Neural cell (in vitro differentiated cells): ENCODE results near the gene P4HTM. TPM values are rescaled to one million over a fixed set of nuclear protein-coding genes. Genes with fewer than 3 reads are reported as not detected.

Source experiments
- H2AFZ ChIP-seq: fragments of 200-600, 300-800 bp; sonication (generic), shearing (Covaris generic); 2 replicates; pipeline ENCODE4 v1.6.0; 2014; ENCODE audit warnings: low read depth, mild to moderate bottlenecking, antibody characterized with exemption, low read length, moderate library complexity
- H3F3A ChIP-seq: fragments of 200-600 bp; shearing (Covaris generic); 2 replicates; pipeline ENCODE4 v1.6.1; 2016; ENCODE audit warnings: mild to moderate bottlenecking, moderate library complexity, mixed read lengths, antibody characterized with exemption, low read length; ENCODE audit not compliant: insufficient read depth, poor library complexity, severe bottlenecking
- H3K27ac ChIP-seq: fragments of 200-600, 300-800 bp; sonication (generic), shearing (Covaris generic); 2 replicates; pipeline ENCODE4 v1.5.1; 2014; ENCODE audit warnings: mild to moderate bottlenecking, low read length, moderate library complexity
- H3K27me3 ChIP-seq: fragments of 300-800, 200-600 bp; sonication (generic), shearing (Covaris generic); 2 replicates; pipeline ENCODE4 v1.6.0; 2014; ENCODE audit warnings: mild to moderate bottlenecking, low read depth, low read length, moderate library complexity; ENCODE audit not compliant: insufficient read depth
- H3K36me3 ChIP-seq: fragments of 300-800, 200-600 bp; sonication (generic), shearing (Covaris generic); 2 replicates; pipeline ENCODE4 v1.5.1; 2014; ENCODE audit warnings: mild to moderate bottlenecking, antibody characterized with exemption, low read length, moderate library complexity; ENCODE audit not compliant: insufficient read depth
- H3K4me2 ChIP-seq: fragments of 300-800, 200-600 bp; sonication (generic), shearing (Covaris generic); 2 replicates; pipeline ENCODE4 v1.6.0; 2014; ENCODE audit warnings: mild to moderate bottlenecking, low read length
- H3K4me3 ChIP-seq: fragments of 300-800, 200-600 bp; sonication (generic), shearing (Covaris generic); 2 replicates; pipeline ENCODE4 v1.5.1; 2014; ENCODE audit warnings: mild to moderate bottlenecking, low read length, moderate library complexity
- H3K79me2 ChIP-seq: fragments of 200-600 bp; shearing (Covaris generic); replicated peaks from 2 replicates; pipeline ENCODE4 v1.6.0; 2014; ENCODE audit warnings: mild to moderate bottlenecking, low read length, moderate library complexity; ENCODE audit not compliant: insufficient read depth
- H3K9ac ChIP-seq: fragments of 300-800, 200-600 bp; sonication (generic), shearing (Covaris generic); 2 replicates; pipeline ENCODE4 v1.6.1; 2016; ENCODE audit warnings: mild to moderate bottlenecking, low read length, mixed read lengths
- H3K9me2 ChIP-seq: fragments of 200-600 bp; shearing (Covaris generic); 2 replicates; pipeline ENCODE4 v1.6.1; 2016; ENCODE audit warnings: mild to moderate bottlenecking, low read length, mixed read lengths; ENCODE audit not compliant: insufficient read depth
- H3K9me3 ChIP-seq: fragments of 200-600, 300-800 bp; sonication (generic), shearing (Covaris generic); 2 replicates; pipeline ENCODE4 v1.6.1; 2016; ENCODE audit warnings: mild to moderate bottlenecking, mixed run types, low read length, moderate library complexity, mixed read lengths
- H4K20me1 ChIP-seq: fragments of 200-600 bp; shearing (Covaris generic); 2 replicates; pipeline ENCODE4 v1.6.1; 2016; ENCODE audit warnings: mild to moderate bottlenecking, mixed run types; ENCODE audit not compliant: insufficient read depth
- EP300 ChIP-seq: fragments of 450-650 bp; conservative IDR thresholded peaks from 2 replicates; pipeline ENCODE4 v1.6.1; 2014; ENCODE audit warnings: antibody characterized with exemption, mild to moderate bottlenecking, moderate library complexity; ENCODE audit not compliant: poor library complexity, severe bottlenecking
- EZH2 ChIP-seq: fragments of 200-600, 300-800 bp; shearing (Covaris generic), sonication (generic); IDR thresholded peaks from 2 replicates; pipeline ENCODE4 v1.6.1; 2014; ENCODE audit warnings: antibody characterized with exemption, low read length, borderline replicate concordance, mild to moderate bottlenecking; ENCODE audit not compliant: insufficient read depth, poor library complexity, severe bottlenecking
- MXI1 ChIP-seq: fragments of 450-650 bp; conservative IDR thresholded peaks from 2 replicates; pipeline ENCODE4 v1.6.1; 2014; ENCODE audit warnings: antibody characterized with exemption, mild to moderate bottlenecking; ENCODE audit not compliant: poor library complexity, severe bottlenecking
- POLR2AphosphoS5 ChIP-seq: IDR thresholded peaks from 2 replicates; pipeline ENCODE4 v1.6.1; 2012
- RAD21 ChIP-seq: fragments of 450-650 bp; conservative IDR thresholded peaks from 2 replicates; pipeline ENCODE4 v1.6.1; 2014; ENCODE audit warnings: antibody characterized with exemption, mild to moderate bottlenecking, moderate library complexity
- REST ChIP-seq: IDR thresholded peaks from 2 replicates; pipeline ENCODE4 v1.6.1; 2012; ENCODE audit warnings: borderline replicate concordance
- SMC3 ChIP-seq: fragments of 450-650 bp; conservative IDR thresholded peaks from 2 replicates; pipeline ENCODE4 v1.6.1; 2014; ENCODE audit warnings: antibody characterized with exemption, mild to moderate bottlenecking, moderate library complexity; ENCODE audit not compliant: poor library complexity
- TAF1 ChIP-seq: IDR thresholded peaks from 2 replicates; pipeline ENCODE4 v1.6.1; 2012; ENCODE audit warnings: low read depth
- polyA plus RNA-seq: library from polyadenylated mRNA; depleted of rRNA; stranded (reverse); fragments of >200 nt; gene quantifications from 2 replicates; pipeline ENCODE4 v1.2.3, GENCODE V29; 2014
- TF ChIP-seq, protein P1 (sequence below): fragments of 450-650 bp; IDR thresholded peaks from 2 replicates; pipeline ENCODE4 v1.5.1; 2014; ENCODE audit warnings: antibody characterized with exemption, mild to moderate bottlenecking, moderate library complexity; ENCODE audit not compliant: poor library complexity, severe bottlenecking

The P4HTM gene
- polyA plus RNA-seq, 1 donor from 2014 or later, result 97.3 TPM

DNA sequence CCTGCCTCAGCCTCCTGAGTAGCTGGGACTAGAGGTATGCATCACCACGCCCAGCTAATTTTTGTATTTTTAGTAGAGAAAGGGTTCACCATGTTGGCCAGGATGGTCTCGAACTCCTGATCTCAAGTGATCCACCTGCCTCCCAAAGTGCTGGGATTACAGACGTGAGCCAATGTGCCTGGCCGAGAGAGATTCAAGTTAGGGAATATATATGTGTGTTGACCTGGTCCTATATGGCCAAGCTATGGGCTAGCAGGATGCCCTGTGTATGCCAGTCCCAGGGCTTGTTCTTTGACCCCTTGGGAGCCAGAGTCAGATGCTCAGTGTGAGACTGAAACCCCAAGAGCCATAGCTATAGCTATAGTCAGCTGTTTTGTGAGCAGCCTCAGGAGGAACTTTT, 33.7 kb downstream of the P4HTM start:
- no peak for TF ChIP-seq SMC3
- no peak for TF ChIP-seq EP300
- no peak for TF ChIP-seq REST
- no peak for TF ChIP-seq EZH2
- no peak for TF ChIP-seq RAD21
- TF ChIP-seq MXI1, result no peak
- H3K79me2 ChIP-seq, result peaks cover 23% of the 10 kb centered on the region
- no peaks in the 10 kb centered on the region for H3F3A ChIP-seq
- no peaks in the 10 kb centered on the region for H3K36me3 ChIP-seq
- H4K20me1 ChIP-seq, result no peaks in the 10 kb centered on the region
- no peak overlapping the region for H3K4me2 ChIP-seq
- H3K27me3 ChIP-seq, result no peaks in the 10 kb centered on the region
- H3K9me3 ChIP-seq, result no peaks in the 10 kb centered on the region
- no peaks in the 10 kb centered on the region for H3K9me2 ChIP-seq
- no peak overlapping the region for H3K9ac ChIP-seq
- H2AFZ ChIP-seq, result no peak overlapping the region
- H3K27ac ChIP-seq, result no peak overlapping the region
- no peak overlapping the region for H3K4me3 ChIP-seq

DNA sequence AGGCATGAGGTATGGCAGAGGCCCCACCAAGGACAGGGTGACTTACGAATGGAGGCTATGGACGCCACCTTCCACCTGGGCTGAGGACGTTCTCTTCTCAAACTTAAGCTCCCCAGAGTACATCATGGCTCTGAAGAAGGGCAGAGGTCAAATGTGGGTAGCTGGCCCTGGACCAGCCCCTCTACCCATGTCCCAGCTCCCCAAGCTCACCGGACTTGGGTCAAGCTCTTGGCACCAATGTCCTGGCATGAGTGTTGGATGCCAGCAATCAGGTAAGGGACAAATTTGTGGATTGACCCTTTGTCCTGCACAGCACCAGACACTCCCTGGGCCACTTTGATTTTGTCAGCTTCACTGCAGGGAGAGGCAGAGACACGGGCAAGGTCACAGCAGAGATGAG, 34.4 kb downstream of the P4HTM start:
- no peaks in the 10 kb centered on the region for H3K27me3 ChIP-seq
- no peak overlapping the region for H3K27ac ChIP-seq
- no peak overlapping the region for H3K9ac ChIP-seq
- TF ChIP-seq REST (no peak), SMC3 (no peak), MXI1 (no peak), TAF1 (no peak), RAD21 (no peak), EP300 (no peak), POLR2AphosphoS5 (no peak), EZH2 (no peak)
- TF ChIP-seq, protein P1, sequence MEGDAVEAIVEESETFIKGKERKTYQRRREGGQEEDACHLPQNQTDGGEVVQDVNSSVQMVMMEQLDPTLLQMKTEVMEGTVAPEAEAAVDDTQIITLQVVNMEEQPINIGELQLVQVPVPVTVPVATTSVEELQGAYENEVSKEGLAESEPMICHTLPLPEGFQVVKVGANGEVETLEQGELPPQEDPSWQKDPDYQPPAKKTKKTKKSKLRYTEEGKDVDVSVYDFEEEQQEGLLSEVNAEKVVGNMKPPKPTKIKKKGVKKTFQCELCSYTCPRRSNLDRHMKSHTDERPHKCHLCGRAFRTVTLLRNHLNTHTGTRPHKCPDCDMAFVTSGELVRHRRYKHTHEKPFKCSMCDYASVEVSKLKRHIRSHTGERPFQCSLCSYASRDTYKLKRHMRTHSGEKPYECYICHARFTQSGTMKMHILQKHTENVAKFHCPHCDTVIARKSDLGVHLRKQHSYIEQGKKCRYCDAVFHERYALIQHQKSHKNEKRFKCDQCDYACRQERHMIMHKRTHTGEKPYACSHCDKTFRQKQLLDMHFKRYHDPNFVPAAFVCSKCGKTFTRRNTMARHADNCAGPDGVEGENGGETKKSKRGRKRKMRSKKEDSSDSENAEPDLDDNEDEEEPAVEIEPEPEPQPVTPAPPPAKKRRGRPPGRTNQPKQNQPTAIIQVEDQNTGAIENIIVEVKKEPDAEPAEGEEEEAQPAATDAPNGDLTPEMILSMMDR, result no peak
- no peaks in the 10 kb centered on the region for H3K9me3 ChIP-seq
- no peaks in the 10 kb centered on the region for H3K9me2 ChIP-seq
- no peaks in the 10 kb centered on the region for H4K20me1 ChIP-seq
- no peak overlapping the region for H2AFZ ChIP-seq
- H3K4me2 ChIP-seq, result no peak overlapping the region
- no peaks in the 10 kb centered on the region for H3K36me3 ChIP-seq
- H3K4me3 ChIP-seq, result no peak overlapping the region
- no peaks in the 10 kb centered on the region for H3F3A ChIP-seq
- H3K79me2 ChIP-seq, result peaks cover 23% of the 10 kb centered on the region
